PC-3 (cell line): ENCODE data around the gene SPDYE6. TPM values are rescaled to one million over a fixed set of nuclear protein-coding genes. Genes with fewer than 3 reads are reported as not detected.
"Not testable (repeated sequence)": the region's sequence is repeated elsewhere in the genome, so short reads cannot be mapped to it uniquely, and the experiment has no call there.

Experiments
- ATAC-seq: fragments of 200-7000 bp; cut with Tn5 transposase; 2 replicates; pipeline ENCODE4 v1.9.1; 2020; ENCODE audit warnings: mild to moderate bottlenecking, moderate library complexity
- BruUV-seq: library from RNA; stranded (reverse); fragments of 400-500 nt; replicated peaks from 2 replicates; lab custom pipeline; 2021; lab: Mats Ljungman, UMichigan
- CTCF ChIA-PET: fragments of 300-600 bp; sonication (Branson Sonifier 250); formaldehyde crosslinking; loops from one replicate; lab custom pipeline; 2022; ENCODE audit warnings: antibody characterized with exemption; lab: Charles Lee
- POLR2A ChIA-PET: fragments of 300-600 bp; sonication (Branson Sonifier 250); formaldehyde crosslinking; loops from one replicate; lab custom pipeline; 2022; ENCODE audit warnings: antibody characterized with exemption; ENCODE audit not compliant: unreplicated experiment; lab: Charles Lee
- DNase-seq: peaks from one replicate; pipeline ENCODE4 v3.0.0-alpha.2; 2015
- H2AFZ ChIP-seq: fragments of 300-600 bp; sonication (generic); 2 replicates; pipeline ENCODE4 v1.6.0; 2016; ENCODE audit warnings: antibody characterized with exemption, low read length
- H3F3A ChIP-seq: fragments of 300-600 bp; sonication (generic); one replicate; pipeline ENCODE4 v1.6.0; 2017; ENCODE audit warnings: antibody characterized with exemption, low read length, control low read depth, mild to moderate bottlenecking; ENCODE audit not compliant: unreplicated experiment
- H3K27ac ChIP-seq: fragments of 300-600 bp; sonication (generic); 2 replicates; pipeline ENCODE4 v1.5.1; 2016; ENCODE audit warnings: mild to moderate bottlenecking, low read length
- H3K27me3 ChIP-seq: fragments of 300-600 bp; sonication (generic); 2 replicates; pipeline ENCODE4 v1.6.1; 2016; ENCODE audit warnings: low read length, mixed read lengths
- H3K36me3 ChIP-seq: fragments of 300-600 bp; sonication (generic); 2 replicates; pipeline ENCODE4 v1.6.1; 2016; ENCODE audit warnings: low read depth, mixed run types, low read length, mixed read lengths
- H3K4me1 ChIP-seq: fragments of 300-600 bp; sonication (generic); 2 replicates; pipeline ENCODE4 v1.5.1; 2016; ENCODE audit warnings: low read length; ENCODE audit not compliant: insufficient read depth
- H3K4me2 ChIP-seq: fragments of 300-600 bp; sonication (generic); 2 replicates; pipeline ENCODE4 v1.6.0; 2016; ENCODE audit warnings: low read length
- H3K4me3 ChIP-seq: fragments of 300-600 bp; sonication (generic); 2 replicates; pipeline ENCODE4 v1.5.1; 2016; ENCODE audit warnings: mild to moderate bottlenecking, low read length, mixed read lengths
- H3K79me2 ChIP-seq: fragments of 300-600 bp; sonication (generic); 2 replicates; pipeline ENCODE4 v1.6.1; 2017; ENCODE audit warnings: low read length, mixed read lengths
- H3K9ac ChIP-seq: fragments of 300-600 bp; sonication (generic); 2 replicates; pipeline ENCODE4 v1.6.0; 2016; ENCODE audit warnings: mild to moderate bottlenecking, low read length
- H3K9me2 ChIP-seq: fragments of 300-600 bp; sonication (generic); replicated peaks from 2 replicates; pipeline ENCODE4 v1.6.1; 2016; ENCODE audit warnings: mixed run types, low read length, mixed read lengths
- H3K9me3 ChIP-seq: fragments of 300-600 bp; sonication (generic); 2 replicates; pipeline ENCODE4 v1.6.1; 2016; ENCODE audit warnings: low read length, mixed read lengths
- H4K20me1 ChIP-seq: fragments of 300-600 bp; sonication (generic); 2 replicates; pipeline ENCODE4 v1.6.1; 2016; ENCODE audit warnings: low read length, mixed read lengths
- CTCF ChIP-seq: fragments of 300-600 bp; sonication (generic); conservative IDR thresholded peaks from 2 replicates; pipeline ENCODE4 v1.5.1; 2017; ENCODE audit warnings: antibody characterized with exemption, low read depth, mild to moderate bottlenecking, low read length
- EZH2 ChIP-seq: fragments of 300-600 bp; sonication (generic); IDR thresholded peaks from one replicate; pipeline ENCODE4 v1.6.1; 2017; ENCODE audit warnings: antibody characterized with exemption, mild to moderate bottlenecking, low read length; ENCODE audit not compliant: unreplicated experiment
- EZH2phosphoT487 ChIP-seq: fragments of 300-600 bp; sonication (generic); IDR thresholded peaks from 2 replicates; pipeline ENCODE4 v1.6.1; 2018; ENCODE audit warnings: mild to moderate bottlenecking, antibody characterized with exemption, low read length, borderline replicate concordance
- intact Hi-C: fragments of 100-400 bp; cut with micrococcal nuclease; formaldehyde crosslinking; loops from 2 replicates; pipeline ENCODE4 v1.9.0; 2023
- total RNA-seq: library from RNA; depleted of rRNA; stranded (reverse); fragments of >200 nt; gene quantifications from 2 replicates; pipeline ENCODE4 v1.2.3, GENCODE V29; 2014

The SPDYE6 gene
- total RNA-seq, 1 experiment from 2014 or later, result not detected

DNA sequence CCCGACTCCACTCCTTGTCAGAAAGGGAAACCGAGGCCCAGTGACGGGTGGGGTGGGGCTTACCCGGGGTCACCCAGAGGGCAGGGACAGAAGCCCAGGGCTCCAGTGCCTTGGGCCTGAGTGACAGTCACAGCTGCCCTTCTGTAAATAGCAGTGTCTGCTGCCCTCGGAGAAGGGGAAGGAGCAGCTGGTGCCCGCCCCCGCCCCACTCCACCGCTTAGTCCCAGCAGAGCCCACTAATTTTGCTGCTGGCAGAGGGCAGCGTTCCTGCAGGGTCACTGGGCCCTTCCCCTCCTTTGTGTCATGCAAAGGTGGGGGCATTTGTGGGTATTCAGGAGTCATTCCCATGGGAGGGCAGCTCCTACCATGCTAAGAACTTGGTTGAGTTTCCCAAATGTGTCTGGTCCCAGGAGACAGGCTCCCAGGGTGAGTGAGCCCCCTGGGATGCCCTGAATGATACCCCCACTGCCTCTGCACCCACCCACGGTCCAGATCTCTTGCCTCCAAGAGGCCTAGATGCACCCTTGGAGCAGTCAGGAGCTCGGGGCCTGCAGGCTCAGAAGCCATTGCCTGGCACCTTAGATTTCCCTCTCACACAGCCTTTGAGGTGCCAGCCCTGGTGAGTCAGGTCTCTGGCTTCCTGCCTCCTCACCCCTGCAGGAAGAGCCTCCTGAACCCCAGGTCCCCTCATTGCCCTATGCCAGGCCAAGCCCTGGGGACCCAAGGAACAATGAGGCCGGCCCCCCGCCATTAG lies 52.4 kb downstream of the SPDYE6 start:
- Histone ChIP-seq H3K27ac (no peak overlapping the region), H3K4me2 (no peak overlapping the region), H4K20me1 (no peaks in the 10 kb centered on the region), H3K27me3 (no peaks in the 10 kb centered on the region), H3K4me3 (no peak overlapping the region), H3F3A (no peaks in the 10 kb centered on the region), H3K79me2 (no peaks in the 10 kb centered on the region), H2AFZ (no peak overlapping the region), H3K4me1 (peaks cover 14% of the 10 kb centered on the region), H3K9me2 (no peaks in the 10 kb centered on the region), H3K36me3 (no peaks in the 10 kb centered on the region), H3K9me3 (no peaks in the 10 kb centered on the region), H3K9ac (no peak overlapping the region)
- DNase-seq, result no peak
- intact Hi-C loops, result no loop called here
- ATAC-seq, result no peak
- TF ChIP-seq EZH2phosphoT487 (no peak), CTCF (no peak), EZH2 (no peak)
- POLR2A ChIA-PET, result interaction anchor here (0.7 kb wide), 1 partner anchor 949 kb away, joined by 3 read pairs; no protein-coding TSS in a partner anchor
- CTCF ChIA-PET, result no interaction called here
- BruUV-seq, result no TSS peak

DNA sequence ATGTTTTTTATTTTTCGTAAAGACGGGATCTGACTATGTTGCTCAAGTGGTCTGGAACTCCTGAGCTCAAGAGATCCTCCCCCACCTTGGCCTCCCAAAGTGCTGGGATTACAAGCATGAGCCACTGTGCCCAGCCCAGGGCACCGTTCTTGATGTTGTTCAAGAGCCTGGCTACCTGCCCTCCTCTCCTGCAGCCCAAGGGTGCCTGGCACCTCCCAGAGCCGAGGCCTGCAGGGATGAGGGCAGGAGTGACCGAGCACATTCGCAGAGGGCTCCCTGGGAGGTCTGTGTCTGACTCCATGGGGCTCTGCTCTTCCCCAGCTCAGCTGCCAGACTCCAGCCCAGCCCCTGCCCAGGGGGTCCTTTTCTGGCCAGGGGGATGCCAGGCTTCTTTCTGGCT lies 54.2 kb downstream of the SPDYE6 start:
- H3K4me2 ChIP-seq, result no peak overlapping the region
- intact Hi-C loops, result no loop called here
- no peak overlapping the region for H2AFZ ChIP-seq
- H3K4me1 ChIP-seq, result peaks cover 7% of the 10 kb centered on the region
- no peaks in the 10 kb centered on the region for H3K9me3 ChIP-seq
- ChIA-PET POLR2A (no interaction called here), CTCF (no interaction called here)
- ATAC-seq (no peak), DNase-seq (no peak)
- no TSS peak for BruUV-seq
- no peak overlapping the region for H3K27ac ChIP-seq
- TF ChIP-seq CTCF (no peak), EZH2phosphoT487 (no peak), EZH2 (no peak)
- H3K79me2 ChIP-seq, result no peaks in the 10 kb centered on the region
- H3K4me3 ChIP-seq, result no peak overlapping the region
- no peaks in the 10 kb centered on the region for H3K27me3 ChIP-seq
- no peaks in the 10 kb centered on the region for H4K20me1 ChIP-seq
- H3F3A ChIP-seq, result no peaks in the 10 kb centered on the region
- H3K9ac ChIP-seq, result no peak overlapping the region
- H3K9me2 ChIP-seq, result no peaks in the 10 kb centered on the region
- H3K36me3 ChIP-seq, result no peaks in the 10 kb centered on the region

GRCh38 chr7:102301367-102301766 lies 54.9 kb downstream of the SPDYE6 start:
- H3K9ac ChIP-seq, H3K9me3 ChIP-seq, H3K27ac ChIP-seq, H3K4me3 ChIP-seq, H3F3A ChIP-seq, H3K27me3 ChIP-seq, ATAC-seq, H3K4me1 ChIP-seq, DNase-seq, CTCF ChIA-PET, H4K20me1 ChIP-seq, H3K79me2 ChIP-seq, H3K36me3 ChIP-seq, BruUV-seq, H3K9me2 ChIP-seq, H2AFZ ChIP-seq, intact Hi-C loops, POLR2A ChIA-PET, H3K4me2 ChIP-seq: not testable (repeated sequence)
